BE2C (cell line): ENCODE measurements around the gene CBFA2T3.

Experiments
- DNase-seq: peaks from one replicate; pipeline ENCODE4 v3.0.0-alpha.2; 2020
- H3K27me3 ChIP-seq: fragments of 250-450 bp; sonication (Bioruptor Pico); 2 replicates; pipeline ENCODE4 v1.5.1; 2020; ENCODE audit warnings: mild to moderate bottlenecking
- H3K36me3 ChIP-seq: fragments of 250-450 bp; sonication (Bioruptor Pico); 2 replicates; pipeline ENCODE4 v1.5.1; 2020; ENCODE audit warnings: mild to moderate bottlenecking
- H3K4me1 ChIP-seq: fragments of 250-450 bp; sonication (Bioruptor Pico); 2 replicates; pipeline ENCODE4 v1.5.1; 2020
- H3K4me3 ChIP-seq: 2 replicates; pipeline ENCODE4 v1.5.1; 2011; ENCODE audit warnings: low read depth, low read length
- H3K9me3 ChIP-seq: fragments of 250-450 bp; sonication (Bioruptor Pico); 2 replicates; pipeline ENCODE4 v1.5.1; 2020
- TF ChIP-seq, protein P1 (sequence below): IDR thresholded peaks from 2 replicates; pipeline ENCODE4 v1.5.1; 2012; ENCODE audit warnings: mild to moderate bottlenecking, low read depth, low read length

Gene CBFA2T3

DNA sequence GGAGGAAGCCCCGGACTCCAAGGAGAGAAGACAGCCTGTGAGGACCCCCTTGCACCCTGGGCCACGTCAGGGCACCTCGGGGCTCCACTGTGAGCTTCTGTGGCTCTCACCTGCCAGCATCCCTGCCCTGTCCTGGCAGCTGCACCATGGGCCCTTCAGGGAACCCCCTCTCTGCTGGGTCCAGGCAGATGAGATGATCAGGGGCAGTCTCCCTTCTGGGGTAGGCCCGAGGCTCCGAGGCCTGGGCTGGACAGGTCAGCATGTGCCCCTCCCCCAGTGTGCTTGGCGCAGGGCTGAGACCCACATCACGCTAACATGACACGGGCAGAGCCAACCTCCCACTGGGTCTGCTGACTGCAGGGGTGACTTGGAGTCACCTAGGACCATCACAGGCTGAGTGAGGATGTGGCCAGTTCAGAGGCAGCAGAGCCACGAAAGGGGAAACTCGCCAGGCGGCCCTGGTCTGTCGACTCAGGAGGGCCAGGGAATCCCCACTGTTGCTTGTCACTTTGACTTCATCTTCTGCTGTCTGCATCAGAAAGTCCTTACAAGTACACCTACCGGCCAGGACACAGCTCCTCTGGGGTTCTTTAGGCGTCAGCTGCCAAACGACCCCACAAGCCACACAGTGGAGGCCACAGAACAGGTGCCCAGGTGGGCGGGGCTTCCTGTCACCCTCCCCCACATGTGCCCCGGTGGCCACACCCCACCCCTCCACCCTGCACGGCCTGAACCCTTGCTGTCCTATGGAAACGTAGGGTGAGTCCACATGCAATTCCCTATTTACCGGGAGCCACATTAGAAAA is 122.5 kb downstream of the CBFA2T3 start:
- H3K4me1 ChIP-seq: peaks cover 3% of the 10 kb centered on the region; the same call in 1 of the 2 replicates
- DNase-seq: no peak
- no peaks in the 10 kb centered on the region for H3K9me3 ChIP-seq
- H3K27me3 ChIP-seq: no peaks in the 10 kb centered on the region
- no peaks in the 10 kb centered on the region; the same call in none of the 2 replicates for H3K36me3 ChIP-seq
- H3K4me3 ChIP-seq: no peak overlapping the region
- TF ChIP-seq, protein P1, sequence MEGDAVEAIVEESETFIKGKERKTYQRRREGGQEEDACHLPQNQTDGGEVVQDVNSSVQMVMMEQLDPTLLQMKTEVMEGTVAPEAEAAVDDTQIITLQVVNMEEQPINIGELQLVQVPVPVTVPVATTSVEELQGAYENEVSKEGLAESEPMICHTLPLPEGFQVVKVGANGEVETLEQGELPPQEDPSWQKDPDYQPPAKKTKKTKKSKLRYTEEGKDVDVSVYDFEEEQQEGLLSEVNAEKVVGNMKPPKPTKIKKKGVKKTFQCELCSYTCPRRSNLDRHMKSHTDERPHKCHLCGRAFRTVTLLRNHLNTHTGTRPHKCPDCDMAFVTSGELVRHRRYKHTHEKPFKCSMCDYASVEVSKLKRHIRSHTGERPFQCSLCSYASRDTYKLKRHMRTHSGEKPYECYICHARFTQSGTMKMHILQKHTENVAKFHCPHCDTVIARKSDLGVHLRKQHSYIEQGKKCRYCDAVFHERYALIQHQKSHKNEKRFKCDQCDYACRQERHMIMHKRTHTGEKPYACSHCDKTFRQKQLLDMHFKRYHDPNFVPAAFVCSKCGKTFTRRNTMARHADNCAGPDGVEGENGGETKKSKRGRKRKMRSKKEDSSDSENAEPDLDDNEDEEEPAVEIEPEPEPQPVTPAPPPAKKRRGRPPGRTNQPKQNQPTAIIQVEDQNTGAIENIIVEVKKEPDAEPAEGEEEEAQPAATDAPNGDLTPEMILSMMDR: no peak

DNA sequence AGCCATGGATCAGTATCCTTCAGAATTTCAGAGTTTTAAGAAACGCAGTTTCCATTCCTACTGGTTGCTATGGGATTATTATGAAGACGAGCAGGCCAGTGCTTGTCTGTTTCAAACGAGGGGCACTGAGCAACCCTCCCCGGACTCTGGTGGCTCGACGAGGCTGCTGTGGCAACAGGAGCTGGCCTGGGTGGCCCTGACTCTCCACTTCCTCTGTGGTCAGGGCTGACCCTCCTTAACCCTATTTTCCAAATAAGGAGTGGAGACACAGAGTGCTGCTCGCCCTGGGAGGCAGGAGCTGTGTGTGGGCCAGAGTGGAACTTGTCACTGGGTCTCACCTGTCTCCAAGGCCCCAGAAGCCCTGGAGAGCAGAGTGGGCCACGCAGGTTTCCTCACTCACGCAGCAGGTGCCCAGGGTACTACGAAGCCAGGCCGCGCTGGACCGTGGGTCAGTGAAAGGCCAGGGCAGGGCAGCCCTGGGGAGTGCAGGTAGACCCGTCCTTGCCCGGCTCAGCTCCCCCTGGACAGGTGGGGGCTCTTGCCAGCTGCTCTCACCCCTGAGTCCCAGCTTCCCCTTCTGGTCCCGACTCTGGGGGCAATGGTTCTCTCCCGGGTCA is 123.6 kb downstream of the CBFA2T3 start:
- Histone ChIP-seq H3K4me1 (peaks cover 3% of the 10 kb centered on the region; the same call in 1 of the 2 replicates), H3K36me3 (no peaks in the 10 kb centered on the region; the same call in 1 of the 2 replicates), H3K4me3 (no peak overlapping the region), H3K27me3 (no peaks in the 10 kb centered on the region), H3K9me3 (no peaks in the 10 kb centered on the region)
- no peak for DNase-seq
- TF ChIP-seq, protein P1: no peak

DNA sequence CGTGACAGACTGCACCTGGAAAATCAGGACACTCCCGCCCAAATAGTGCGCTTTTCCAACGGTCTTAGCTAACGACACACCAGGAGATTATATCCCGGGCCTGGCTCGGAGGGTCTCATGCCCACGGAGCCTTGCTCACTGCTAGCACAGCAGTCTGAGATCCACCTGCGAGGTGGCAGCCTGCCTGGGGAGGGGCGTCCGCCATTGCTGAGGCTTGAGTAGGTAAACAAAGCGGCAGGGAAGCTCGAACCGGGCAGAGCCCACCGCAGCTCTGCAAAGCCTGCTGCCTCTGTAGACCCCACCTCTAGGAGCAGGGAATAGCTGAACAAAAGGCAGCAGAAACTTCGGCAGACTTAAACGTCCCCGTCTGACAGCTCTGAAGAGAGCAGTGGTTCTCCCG is 125.4 kb downstream of the CBFA2T3 start:
- no peaks in the 10 kb centered on the region for H3K9me3 ChIP-seq
- no peaks in the 10 kb centered on the region for H3K4me1 ChIP-seq
- TF ChIP-seq, protein P1: no peak
- no peak overlapping the region for H3K4me3 ChIP-seq
- no peak for DNase-seq
- H3K27me3 ChIP-seq: no peaks in the 10 kb centered on the region
- no peaks in the 10 kb centered on the region for H3K36me3 ChIP-seq

DNA sequence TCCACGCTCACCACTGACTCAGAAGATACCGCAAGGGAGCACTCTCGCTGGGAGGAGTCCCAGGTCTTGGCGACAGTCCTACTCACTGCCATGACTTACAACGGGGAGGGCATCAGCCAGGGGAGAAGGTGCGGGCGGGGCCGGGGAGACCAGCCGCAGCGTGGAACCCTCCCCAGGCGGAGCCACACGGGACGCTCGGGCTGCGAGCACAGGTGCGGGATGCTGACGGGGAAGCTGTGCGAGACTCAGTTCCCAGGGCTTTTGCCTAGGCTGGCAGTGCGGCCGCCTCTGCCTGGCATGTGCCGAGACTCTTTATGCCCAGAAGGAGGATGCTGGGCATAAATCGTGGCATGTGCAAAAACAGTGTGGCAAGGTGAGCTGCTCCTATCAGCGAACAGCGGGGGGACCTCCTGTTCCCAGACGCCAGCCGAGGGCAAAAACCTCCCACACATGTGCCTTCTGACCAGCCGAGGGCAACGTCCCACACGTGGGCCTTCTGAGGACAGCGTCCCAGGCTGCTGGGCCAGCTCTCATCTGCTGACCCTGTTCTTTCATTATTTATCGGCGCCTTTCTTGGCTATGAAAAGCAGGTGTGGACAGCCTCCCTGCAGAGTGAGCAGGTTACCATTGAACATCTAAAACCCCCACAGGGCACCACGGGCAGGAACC is 126.3 kb downstream of the CBFA2T3 start:
- TF ChIP-seq, protein P1: no peak
- Histone ChIP-seq H3K4me1 (no peaks in the 10 kb centered on the region), H3K4me3 (no peak overlapping the region), H3K36me3 (no peaks in the 10 kb centered on the region), H3K27me3 (no peaks in the 10 kb centered on the region), H3K9me3 (no peaks in the 10 kb centered on the region)
- DNase-seq: no peak

DNA sequence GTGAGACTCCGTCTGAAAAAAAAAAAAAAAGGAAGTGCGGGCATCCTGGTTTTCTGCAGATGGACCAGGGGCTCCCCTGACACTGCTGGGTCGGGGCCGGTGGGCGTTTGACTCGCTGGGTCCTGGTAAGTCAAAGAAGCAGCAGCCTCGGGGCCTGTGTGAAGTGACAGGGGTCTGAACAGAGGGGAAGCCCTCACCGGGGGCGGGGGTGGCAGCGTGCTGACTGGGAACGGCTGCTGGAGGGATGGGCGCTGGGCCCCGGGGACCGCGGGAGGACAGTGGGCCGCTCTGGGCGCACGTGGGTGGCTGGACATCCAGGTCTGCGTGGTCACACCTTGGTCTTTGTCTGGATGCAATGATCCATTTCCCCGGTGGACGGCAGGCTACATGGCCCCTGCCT is 128.4 kb downstream of the CBFA2T3 start:
- no peaks in the 10 kb centered on the region for H3K4me1 ChIP-seq
- H3K27me3 ChIP-seq: no peaks in the 10 kb centered on the region
- H3K36me3 ChIP-seq: no peaks in the 10 kb centered on the region
- H3K4me3 ChIP-seq: no peak overlapping the region
- H3K9me3 ChIP-seq: no peaks in the 10 kb centered on the region
- TF ChIP-seq, protein P1: no peak
- DNase-seq: no peak
